Heart left ventricle (tissue), 13 donors: ENCODE data around the gene SARM1.

Experiments used
- POLR2A ChIP-seq, 2 donors: fragments of 450-650 bp; IDR thresholded peaks; one replicate each; pipeline ENCODE4 v1.6.1; 2017; ENCODE audit warnings: antibody characterized with exemption in 2 of 2, mild to moderate bottlenecking in 2 of 2, moderate library complexity in 2 of 2
- TF ChIP-seq, protein P1 (sequence below), 12 donors: fragments of 200-600 bp; sonication (generic) in 4 of 12; IDR thresholded peaks; one replicate each; pipeline versions ENCODE4 v1.5.0 to v1.8.0; 2018 to 2022; ENCODE audit warnings: antibody characterized with exemption in 12 of 12, mild to moderate bottlenecking in 5 of 12
- donor health status: ischemic (EF 13 %, LVEDD 7.1; RV severe dilation, severe dysfunction).
- donor health status: DM: no; HTN: yes; CAD: no.
- donor health status: DM: no; HTN: no; CAD: no.
- donor health status: ischemic (EF 25% LVEDD 6.9; RV normal size, moderate dysfunction).
- donor health status: ischemic (EF 25% LVEDD 5.7; RV mildly dilated, moderate dysfunction).
- donor health status: ischemic (EF 35%, LVEDD 5.7; RV mildly dilated, moderate dysfunction).
- donor health status: nonischemic (EF 11% LVEDD 7.7; RV severe dilation, severe dysfunction).
- donor health status: DM: yes; HTN: yes; CAD: no.
- donor health status: PGD.
- donor health status: ischemic (EF 29% LVEDD 5.4; RV normal size, mild dysfunction).
- donor health status: nonischemic (EF 23%, LVEDD 6.1; RV moderate dilation, normal function).

DNA sequence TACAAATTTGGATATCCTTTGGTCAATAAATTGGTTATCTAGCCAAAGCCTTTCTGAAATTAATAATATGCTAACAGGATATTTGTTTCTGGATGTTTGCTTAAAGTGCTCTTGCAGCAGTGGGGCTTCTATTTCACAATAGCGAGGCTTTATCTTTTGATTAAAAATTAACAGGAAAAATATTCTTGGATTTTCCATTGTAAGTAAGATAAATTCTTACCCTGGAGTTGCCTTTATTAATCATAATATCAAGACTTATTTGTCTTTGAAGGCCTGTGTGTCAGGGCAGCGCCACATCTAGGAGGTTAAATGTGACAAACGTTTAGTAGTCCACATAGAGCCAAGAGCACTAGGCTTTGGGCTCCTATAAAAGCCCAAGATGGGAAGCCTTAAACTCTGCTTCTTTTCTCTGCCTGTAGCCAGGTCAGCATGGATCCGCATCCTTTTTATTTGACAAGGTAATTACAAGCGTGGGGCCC, 47.2 kb upstream of the SARM1 start:
- TF ChIP-seq, protein P1, sequence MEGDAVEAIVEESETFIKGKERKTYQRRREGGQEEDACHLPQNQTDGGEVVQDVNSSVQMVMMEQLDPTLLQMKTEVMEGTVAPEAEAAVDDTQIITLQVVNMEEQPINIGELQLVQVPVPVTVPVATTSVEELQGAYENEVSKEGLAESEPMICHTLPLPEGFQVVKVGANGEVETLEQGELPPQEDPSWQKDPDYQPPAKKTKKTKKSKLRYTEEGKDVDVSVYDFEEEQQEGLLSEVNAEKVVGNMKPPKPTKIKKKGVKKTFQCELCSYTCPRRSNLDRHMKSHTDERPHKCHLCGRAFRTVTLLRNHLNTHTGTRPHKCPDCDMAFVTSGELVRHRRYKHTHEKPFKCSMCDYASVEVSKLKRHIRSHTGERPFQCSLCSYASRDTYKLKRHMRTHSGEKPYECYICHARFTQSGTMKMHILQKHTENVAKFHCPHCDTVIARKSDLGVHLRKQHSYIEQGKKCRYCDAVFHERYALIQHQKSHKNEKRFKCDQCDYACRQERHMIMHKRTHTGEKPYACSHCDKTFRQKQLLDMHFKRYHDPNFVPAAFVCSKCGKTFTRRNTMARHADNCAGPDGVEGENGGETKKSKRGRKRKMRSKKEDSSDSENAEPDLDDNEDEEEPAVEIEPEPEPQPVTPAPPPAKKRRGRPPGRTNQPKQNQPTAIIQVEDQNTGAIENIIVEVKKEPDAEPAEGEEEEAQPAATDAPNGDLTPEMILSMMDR (IDR thresholded peaks at IDR 0.05) = no peak
- no peak for TF ChIP-seq POLR2A (IDR thresholded peaks at IDR 0.05)
